HepG2 (cell line): Measurements from ENCODE around the gene PLEKHG5. TPM values are rescaled to one million over a fixed set of nuclear protein-coding genes. Genes with fewer than 3 reads are reported as not detected.

Source experiments
- GATA4 ChIP-seq: sonication (generic); IDR thresholded peaks from 2 replicates; pipeline ENCODE4 v1.6.1; 2016; ENCODE audit warnings: antibody characterized with exemption, low read depth, borderline replicate concordance
- HOXD1 ChIP-seq: sonication (generic); formaldehyde crosslinking; IDR thresholded peaks from 2 replicates; pipeline ENCODE4 v1.5.0; 2020; ENCODE audit warnings: missing genetic modification reagents
- MYNN ChIP-seq: sonication (generic); formaldehyde crosslinking; IDR thresholded peaks from 2 replicates; pipeline ENCODE4 v1.4.0; 2020; ENCODE audit warnings: mild to moderate bottlenecking, low read depth, missing genetic modification reagents
- SNAPC2 ChIP-seq: sonication (generic); formaldehyde crosslinking; IDR thresholded peaks from 2 replicates; pipeline ENCODE4 v1.8.1; 2022; ENCODE audit warnings: mild to moderate bottlenecking, missing genetic modification reagents
- TBL1XR1 ChIP-seq: fragments of 150-350 bp; IDR thresholded peaks from 2 replicates; pipeline ENCODE4 v1.6.1; 2014; ENCODE audit warnings: borderline replicate concordance, low read length; ENCODE audit not compliant: partially characterized antibody
- TIGD3 ChIP-seq: sonication (generic); formaldehyde crosslinking; IDR thresholded peaks from 2 replicates; pipeline ENCODE4 v1.5.1; 2020; ENCODE audit warnings: mild to moderate bottlenecking, missing genetic modification reagents, borderline replicate concordance
- U2AF1 ChIP-seq: fragments of 200-400 bp; formaldehyde crosslinking; optimal IDR thresholded peaks from 2 replicates; pipeline ENCODE3; 2017; ENCODE audit warnings: mild to moderate bottlenecking, low read depth, low read length
- ZBTB7B ChIP-seq: sonication (generic); formaldehyde crosslinking; IDR thresholded peaks from 2 replicates; pipeline ENCODE4 v1.4.0; 2020; ENCODE audit warnings: missing genetic modification reagents
- ZFP36L1 ChIP-seq: sonication (generic); formaldehyde crosslinking; IDR thresholded peaks from 2 replicates; pipeline ENCODE4 v1.8.0; 2022; ENCODE audit warnings: mild to moderate bottlenecking, missing genetic modification reagents, moderate library complexity
- ZMYM4 ChIP-seq: sonication (generic); formaldehyde crosslinking; IDR thresholded peaks from 2 replicates; pipeline ENCODE4 v1.8.1; 2023; ENCODE audit warnings: mild to moderate bottlenecking, missing genetic modification reagents
- ZNF276 ChIP-seq: sonication (generic); formaldehyde crosslinking; IDR thresholded peaks from 2 replicates; pipeline ENCODE4 v1.4.0; 2020; ENCODE audit warnings: mild to moderate bottlenecking, low read depth, missing genetic modification reagents
- ZNF432 ChIP-seq: sonication (generic); formaldehyde crosslinking; IDR thresholded peaks from 2 replicates; pipeline ENCODE4 v1.5.0; 2020; ENCODE audit warnings: missing genetic modification reagents, mild to moderate bottlenecking, borderline replicate concordance
- ZNF530 ChIP-seq: sonication (generic); formaldehyde crosslinking; IDR thresholded peaks from 2 replicates; pipeline ENCODE4 v1.5.0; 2020; ENCODE audit warnings: low read depth, mild to moderate bottlenecking, missing genetic modification reagents
- ZNF704 ChIP-seq: sonication (generic); formaldehyde crosslinking; IDR thresholded peaks from 2 replicates; pipeline ENCODE4 v1.8.1; 2023; ENCODE audit warnings: mild to moderate bottlenecking, inconsistent platforms, moderate library complexity, missing genetic modification reagents, borderline replicate concordance
- ZNF788 ChIP-seq: sonication (generic); formaldehyde crosslinking; IDR thresholded peaks from 2 replicates; pipeline ENCODE4 v1.5.0; 2020; ENCODE audit warnings: mild to moderate bottlenecking, missing genetic modification reagents, borderline replicate concordance
- ZSCAN21 ChIP-seq: sonication (generic); formaldehyde crosslinking; IDR thresholded peaks from 2 replicates; pipeline ENCODE4 v1.8.0; 2022; ENCODE audit warnings: mild to moderate bottlenecking, missing genetic modification reagents, moderate library complexity, borderline replicate concordance
- polyA plus RNA-seq, 8 experiments: library from polyadenylated mRNA; depleted of rRNA in 3 of 8; stranded (reverse) in 7 of 8; unstranded in 1 of 8; fragments of >200 nt; fragmentation: Illumina TruSeq in 4 of 8; extraction: Trizol in 4 of 8; gene quantifications; 2 replicates each; pipeline versions ENCODE4 v1.2.1 to v1.2.3, GENCODE V29; 2011 to 2016; ENCODE audit warnings: low read depth in 4 of 8, missing spikeins in 1 of 8, mixed read lengths in 1 of 8; ENCODE audit not compliant: insufficient read depth in 1 of 8
- total RNA-seq, 5 experiments: library from RNA; depleted of rRNA; stranded (reverse); fragments of >200 nt; fragmentation: Illumina TruSeq; extraction: Trizol; gene quantifications; 2 replicates each; pipeline ENCODE4 v1.2.3, GENCODE V29; 2016; ENCODE audit warnings: low read depth in 1 of 5
- TF ChIP-seq, protein P1 (sequence below): sonication (generic); formaldehyde crosslinking; IDR thresholded peaks from 2 replicates; pipeline ENCODE4 v1.8.1; 2023; ENCODE audit warnings: missing genetic modification reagents, mild to moderate bottlenecking, borderline replicate concordance
- TF ChIP-seq, protein P2 (sequence below): sonication (generic); formaldehyde crosslinking; IDR thresholded peaks from 2 replicates; pipeline ENCODE4 v1.8.0; 2022; ENCODE audit warnings: missing genetic modification reagents, mild to moderate bottlenecking, inconsistent platforms, borderline replicate concordance
- TF ChIP-seq, protein P3 (sequence below): IDR thresholded peaks from 2 replicates; pipeline ENCODE4 v1.6.1; 2018; ENCODE audit warnings: missing genetic modification reagents, mild to moderate bottlenecking, missing compliant biosample characterization

The PLEKHG5 gene
- total and polyA plus RNA-seq, 2 of the 13 experiments (the other 11 are each of a cell fraction or from before 2014, with no cell fraction given) = 1.9 to 3.5 TPM

DNA sequence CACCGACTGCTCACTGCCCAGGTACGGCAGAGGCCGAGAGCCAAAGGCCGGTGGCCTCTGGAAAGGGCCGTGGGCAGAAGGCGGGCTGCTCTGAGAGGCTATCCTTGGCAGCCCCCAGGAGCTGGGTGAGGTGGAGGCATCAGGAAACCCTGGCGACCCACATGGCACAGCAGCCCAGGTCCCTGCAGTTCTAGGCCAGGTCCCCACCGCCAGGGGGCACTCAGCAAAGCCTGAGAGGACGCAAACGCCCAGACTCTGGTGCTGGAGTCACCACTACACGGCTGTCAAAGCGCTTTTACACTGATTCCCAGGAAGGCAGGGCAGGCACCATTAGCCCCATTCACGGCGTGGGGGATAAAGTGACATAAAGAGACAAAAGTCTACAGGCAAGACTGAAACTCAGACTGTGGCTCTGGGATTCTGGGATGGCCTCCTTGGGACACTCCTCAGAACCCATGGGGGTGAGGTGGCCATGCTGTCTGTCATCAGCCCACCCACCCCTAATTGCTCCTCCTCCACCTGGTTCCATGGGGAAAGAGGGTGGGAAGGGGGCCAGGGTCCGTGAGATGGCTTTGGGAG lies 4.9 kb downstream of the PLEKHG5 start (continued):
- TF ChIP-seq, protein P1, sequence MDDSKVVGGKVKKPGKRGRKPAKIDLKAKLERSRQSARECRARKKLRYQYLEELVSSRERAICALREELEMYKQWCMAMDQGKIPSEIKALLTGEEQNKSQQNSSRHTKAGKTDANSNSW = no peak
- TF ChIP-seq, protein P2, sequence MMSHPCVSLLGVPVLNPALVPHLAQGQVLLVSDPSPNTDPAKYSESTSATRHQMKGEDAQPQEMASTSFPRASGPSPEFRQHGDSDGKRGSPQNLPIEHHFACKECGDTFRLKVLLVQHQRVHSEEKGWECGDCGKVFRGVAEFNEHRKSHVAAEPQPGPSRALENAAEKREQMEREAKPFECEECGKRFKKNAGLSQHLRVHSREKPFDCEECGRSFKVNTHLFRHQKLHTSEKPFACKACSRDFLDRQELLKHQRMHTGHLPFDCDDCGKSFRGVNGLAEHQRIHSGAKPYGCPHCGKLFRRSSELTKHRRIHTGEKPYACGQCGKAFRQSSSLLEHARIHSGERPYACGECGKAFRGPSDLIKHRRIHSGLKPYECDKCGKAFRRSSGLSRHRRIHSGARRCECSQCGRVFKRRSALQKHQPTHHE = no peak
- no peak for TF ChIP-seq SNAPC2
- no peak for TF ChIP-seq TBL1XR1
- TF ChIP-seq ZBTB7B (CRISPR knock-in tag) = 0 out of 2 replicates have a peak, but pooled peaks have one; percentile 28
- TF ChIP-seq U2AF1 = no peak
- no peak for TF ChIP-seq ZNF432 (CRISPR knock-in tag)
- TF ChIP-seq ZNF788 (CRISPR knock-in tag) = no peak
- no peak for TF ChIP-seq ZMYM4 (CRISPR knock-in tag)
- TF ChIP-seq, protein P3, sequence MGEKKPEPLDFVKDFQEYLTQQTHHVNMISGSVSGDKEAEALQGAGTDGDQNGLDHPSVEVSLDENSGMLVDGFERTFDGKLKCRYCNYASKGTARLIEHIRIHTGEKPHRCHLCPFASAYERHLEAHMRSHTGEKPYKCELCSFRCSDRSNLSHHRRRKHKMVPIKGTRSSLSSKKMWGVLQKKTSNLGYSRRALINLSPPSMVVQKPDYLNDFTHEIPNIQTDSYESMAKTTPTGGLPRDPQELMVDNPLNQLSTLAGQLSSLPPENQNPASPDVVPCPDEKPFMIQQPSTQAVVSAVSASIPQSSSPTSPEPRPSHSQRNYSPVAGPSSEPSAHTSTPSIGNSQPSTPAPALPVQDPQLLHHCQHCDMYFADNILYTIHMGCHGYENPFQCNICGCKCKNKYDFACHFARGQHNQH = no peak; the same call in 1 of the 2 replicates
- no peak for TF ChIP-seq HOXD1
- no peak for TF ChIP-seq ZNF530
- TF ChIP-seq ZFP36L1 (CRISPR knock-in tag) = no peak
- no peak for TF ChIP-seq GATA4
- TF ChIP-seq TIGD3 = no peak
- TF ChIP-seq ZNF276 (CRISPR knock-in tag) = no peak
- TF ChIP-seq ZNF704 (CRISPR knock-in tag) = no peak
- TF ChIP-seq ZSCAN21 (CRISPR knock-in tag) = no peak
- TF ChIP-seq MYNN (CRISPR knock-in tag) = no peak
